SK-N-SH treated with all-trans-retinoic acid at 6 μM for 48 hours (cell line): ENCODE data around the gene PSMD10.

Source experiments
- ATAC-seq: fragments of 200-7000 bp; cut with Tn5 transposase; 3 replicates; pipeline ENCODE4 v1.9.1; 2020; ENCODE audit warnings: mild to moderate bottlenecking, moderate library complexity
- ARNTL ChIP-seq: fragments of 450-650 bp; formaldehyde crosslinking; IDR thresholded peaks from 2 replicates; pipeline ENCODE4 v1.5.0; 2020; ENCODE audit warnings: low read depth, mild to moderate bottlenecking, moderate library complexity, borderline replicate concordance
- BACH2 ChIP-seq: fragments of 250-450 bp; sonication (Bioruptor Pico); IDR thresholded peaks from 2 replicates; pipeline ENCODE4 v1.9.0; 2021; ENCODE audit warnings: mild to moderate bottlenecking, borderline replicate concordance
- CSDC2 ChIP-seq: fragments of 250-450 bp; sonication (Bioruptor Pico); IDR thresholded peaks from 2 replicates; pipeline ENCODE4 v1.5.0; 2020; ENCODE audit warnings: mild to moderate bottlenecking, moderate library complexity
- ESRRG ChIP-seq: fragments of 250-450 bp; sonication (Bioruptor Pico); IDR thresholded peaks from 2 replicates; pipeline ENCODE4 v1.6.1; 2021; ENCODE audit warnings: mild to moderate bottlenecking
- GLIS3 ChIP-seq: fragments of 250-450 bp; sonication (Bioruptor Pico); IDR thresholded peaks from 2 replicates; pipeline ENCODE4 v1.5.0; 2020; ENCODE audit warnings: mild to moderate bottlenecking, moderate library complexity
- ISL1 ChIP-seq: fragments of 250-450 bp; sonication (Bioruptor Pico); IDR thresholded peaks from 2 replicates; pipeline ENCODE4 v2.1.2; 2022; ENCODE audit warnings: mild to moderate bottlenecking, moderate library complexity
- OSR1 ChIP-seq: fragments of 250-450 bp; sonication (Bioruptor Pico); IDR thresholded peaks from 2 replicates; pipeline ENCODE4 v1.8.0; 2022; ENCODE audit warnings: moderate library complexity, mild to moderate bottlenecking, inconsistent platforms
- PPARA ChIP-seq: fragments of 250-450 bp; sonication (Bioruptor Pico); IDR thresholded peaks from 2 replicates; pipeline ENCODE4 v1.5.0; 2020; ENCODE audit warnings: mild to moderate bottlenecking, borderline replicate concordance
- RARB ChIP-seq: fragments of 250-450 bp; sonication (Bioruptor Pico); IDR thresholded peaks from 2 replicates; pipeline ENCODE4 v1.8.0; 2021; ENCODE audit warnings: mild to moderate bottlenecking, moderate library complexity
- SNAI2 ChIP-seq: fragments of 250-450 bp; sonication (Bioruptor Pico); IDR thresholded peaks from 2 replicates; pipeline ENCODE4 v1.5.0; 2020; ENCODE audit warnings: mild to moderate bottlenecking, moderate library complexity
- TCF4 ChIP-seq: fragments of 250-450 bp; sonication (Bioruptor Pico); IDR thresholded peaks from 2 replicates; pipeline ENCODE4 v1.8.0; 2021; ENCODE audit warnings: mild to moderate bottlenecking, moderate library complexity, borderline replicate concordance
- TOX ChIP-seq: fragments of 250-450 bp; sonication (Bioruptor Pico); IDR thresholded peaks from 2 replicates; pipeline ENCODE4 v1.8.0; 2021; ENCODE audit warnings: mild to moderate bottlenecking, moderate library complexity, borderline replicate concordance
- ZC3H10 ChIP-seq: fragments of 250-450 bp; sonication (Bioruptor Pico); IDR thresholded peaks from 2 replicates; pipeline ENCODE4 v1.5.1; 2021; ENCODE audit warnings: mild to moderate bottlenecking, moderate library complexity
- ZFP3 ChIP-seq: fragments of 250-450 bp; sonication (Bioruptor Pico); IDR thresholded peaks from 2 replicates; pipeline ENCODE4 v1.5.0; 2020; ENCODE audit warnings: mild to moderate bottlenecking, moderate library complexity
- ZNF565 ChIP-seq: fragments of 450-650 bp; formaldehyde crosslinking; conservative IDR thresholded peaks from 2 replicates; pipeline ENCODE4 v1.5.0; 2020; ENCODE audit warnings: low read depth, mild to moderate bottlenecking, moderate library complexity
- ZNF70 ChIP-seq: fragments of 450-650 bp; formaldehyde crosslinking; IDR thresholded peaks from 2 replicates; pipeline ENCODE4 v1.5.0; 2020; ENCODE audit warnings: mild to moderate bottlenecking, moderate library complexity
- ZNF8 ChIP-seq: fragments of 450-650 bp; formaldehyde crosslinking; IDR thresholded peaks from 2 replicates; pipeline ENCODE4 v1.5.0; 2020; ENCODE audit warnings: mild to moderate bottlenecking, moderate library complexity
- TF ChIP-seq, protein P1 (sequence below): fragments of 250-450 bp; sonication (Bioruptor Pico); IDR thresholded peaks from 2 replicates; pipeline ENCODE4 v1.5.0; 2020; ENCODE audit warnings: mild to moderate bottlenecking, moderate library complexity
- TF ChIP-seq, protein P2 (sequence below): fragments of 250-450 bp; sonication (Bioruptor Pico); IDR thresholded peaks from 2 replicates; pipeline ENCODE4 v1.5.1; 2020; ENCODE audit warnings: low read depth, mild to moderate bottlenecking, moderate library complexity
- TF ChIP-seq, protein P3 (sequence below): fragments of 250-450 bp; sonication (Bioruptor Pico); IDR thresholded peaks from 2 replicates; pipeline ENCODE4 v1.5.1; 2021; ENCODE audit warnings: mild to moderate bottlenecking, moderate library complexity
- TF ChIP-seq, protein P4 (sequence below): fragments of 250-450 bp; sonication (Bioruptor Pico); IDR thresholded peaks from 2 replicates; pipeline ENCODE4 v1.8.0; 2020; ENCODE audit warnings: mild to moderate bottlenecking, moderate library complexity, borderline replicate concordance

Gene PSMD10

DNA sequence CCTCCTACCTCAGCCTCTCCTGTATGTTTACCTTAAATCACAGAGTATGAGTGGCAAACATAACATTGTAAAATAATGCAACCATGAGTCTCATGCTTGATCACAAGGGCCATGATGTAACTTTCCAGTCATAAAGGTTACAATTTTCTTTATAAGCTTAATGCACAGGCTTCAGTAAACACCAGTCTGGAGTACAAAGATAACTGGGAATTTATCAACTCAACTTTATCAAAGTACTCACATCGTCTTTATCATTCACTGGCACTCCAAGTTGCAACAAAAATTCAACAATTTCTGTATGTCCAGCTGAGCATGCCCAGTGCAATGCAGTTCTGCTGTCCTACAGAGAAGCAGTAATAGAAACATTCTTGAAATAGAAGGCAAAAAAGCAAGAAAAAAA is 2.8 kb downstream of the PSMD10 start:
- no peak for TF ChIP-seq GLIS3 (CRISPR knock-in tag)
- TF ChIP-seq, protein P1, sequence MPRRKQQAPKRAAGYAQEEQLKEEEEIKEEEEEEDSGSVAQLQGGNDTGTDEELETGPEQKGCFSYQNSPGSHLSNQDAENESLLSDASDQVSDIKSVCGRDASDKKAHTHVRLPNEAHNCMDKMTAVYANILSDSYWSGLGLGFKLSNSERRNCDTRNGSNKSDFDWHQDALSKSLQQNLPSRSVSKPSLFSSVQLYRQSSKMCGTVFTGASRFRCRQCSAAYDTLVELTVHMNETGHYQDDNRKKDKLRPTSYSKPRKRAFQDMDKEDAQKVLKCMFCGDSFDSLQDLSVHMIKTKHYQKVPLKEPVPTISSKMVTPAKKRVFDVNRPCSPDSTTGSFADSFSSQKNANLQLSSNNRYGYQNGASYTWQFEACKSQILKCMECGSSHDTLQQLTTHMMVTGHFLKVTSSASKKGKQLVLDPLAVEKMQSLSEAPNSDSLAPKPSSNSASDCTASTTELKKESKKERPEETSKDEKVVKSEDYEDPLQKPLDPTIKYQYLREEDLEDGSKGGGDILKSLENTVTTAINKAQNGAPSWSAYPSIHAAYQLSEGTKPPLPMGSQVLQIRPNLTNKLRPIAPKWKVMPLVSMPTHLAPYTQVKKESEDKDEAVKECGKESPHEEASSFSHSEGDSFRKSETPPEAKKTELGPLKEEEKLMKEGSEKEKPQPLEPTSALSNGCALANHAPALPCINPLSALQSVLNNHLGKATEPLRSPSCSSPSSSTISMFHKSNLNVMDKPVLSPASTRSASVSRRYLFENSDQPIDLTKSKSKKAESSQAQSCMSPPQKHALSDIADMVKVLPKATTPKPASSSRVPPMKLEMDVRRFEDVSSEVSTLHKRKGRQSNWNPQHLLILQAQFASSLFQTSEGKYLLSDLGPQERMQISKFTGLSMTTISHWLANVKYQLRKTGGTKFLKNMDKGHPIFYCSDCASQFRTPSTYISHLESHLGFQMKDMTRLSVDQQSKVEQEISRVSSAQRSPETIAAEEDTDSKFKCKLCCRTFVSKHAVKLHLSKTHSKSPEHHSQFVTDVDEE (CRISPR knock-in tag) = no peak
- no peak for TF ChIP-seq ZNF565
- no peak for TF ChIP-seq BACH2 (CRISPR knock-in tag)
- no peak for TF ChIP-seq SNAI2 (CRISPR knock-in tag)
- TF ChIP-seq, protein P2, sequence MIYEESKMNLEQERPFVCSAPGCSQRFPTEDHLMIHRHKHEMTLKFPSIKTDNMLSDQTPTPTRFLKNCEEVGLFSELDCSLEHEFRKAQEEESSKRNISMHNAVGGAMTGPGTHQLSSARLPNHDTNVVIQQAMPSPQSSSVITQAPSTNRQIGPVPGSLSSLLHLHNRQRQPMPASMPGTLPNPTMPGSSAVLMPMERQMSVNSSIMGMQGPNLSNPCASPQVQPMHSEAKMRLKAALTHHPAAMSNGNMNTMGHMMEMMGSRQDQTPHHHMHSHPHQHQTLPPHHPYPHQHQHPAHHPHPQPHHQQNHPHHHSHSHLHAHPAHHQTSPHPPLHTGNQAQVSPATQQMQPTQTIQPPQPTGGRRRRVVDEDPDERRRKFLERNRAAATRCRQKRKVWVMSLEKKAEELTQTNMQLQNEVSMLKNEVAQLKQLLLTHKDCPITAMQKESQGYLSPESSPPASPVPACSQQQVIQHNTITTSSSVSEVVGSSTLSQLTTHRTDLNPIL (CRISPR knock-in tag) = no peak
- TF ChIP-seq ZNF70 (CRISPR knock-in tag) = no peak
- TF ChIP-seq TCF4 (CRISPR knock-in tag) = no peak
- ATAC-seq = no peak

DNA sequence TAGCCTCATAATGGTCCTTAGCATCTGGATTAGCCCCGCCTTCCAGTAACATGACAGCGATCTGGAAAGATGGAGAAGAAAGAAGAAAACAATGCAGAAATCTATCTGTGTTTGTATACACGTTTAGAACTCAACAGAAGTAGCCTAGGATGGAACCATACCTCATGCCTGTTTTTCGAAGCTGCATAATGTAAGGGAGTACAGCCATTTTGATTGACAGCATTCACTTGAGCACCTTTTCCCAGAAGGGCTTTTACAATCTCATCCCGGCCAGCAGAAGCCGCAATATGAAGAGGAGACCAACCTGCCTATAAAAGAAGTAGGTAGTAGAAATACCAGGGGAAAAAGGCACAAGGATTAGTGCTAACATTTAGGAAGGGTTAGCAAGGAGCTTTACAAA is 3.5 kb downstream of the PSMD10 start:
- TF ChIP-seq OSR1 (CRISPR knock-in tag) (no peak), TOX (CRISPR knock-in tag) (no peak), ZNF565 (no peak), ARNTL (CRISPR knock-in tag) (no peak), ZNF8 (CRISPR knock-in tag) (no peak), ESRRG (no peak), ZFP3 (CRISPR knock-in tag) (no peak), ISL1 (CRISPR knock-in tag) (no peak)
- TF ChIP-seq, protein P3, sequence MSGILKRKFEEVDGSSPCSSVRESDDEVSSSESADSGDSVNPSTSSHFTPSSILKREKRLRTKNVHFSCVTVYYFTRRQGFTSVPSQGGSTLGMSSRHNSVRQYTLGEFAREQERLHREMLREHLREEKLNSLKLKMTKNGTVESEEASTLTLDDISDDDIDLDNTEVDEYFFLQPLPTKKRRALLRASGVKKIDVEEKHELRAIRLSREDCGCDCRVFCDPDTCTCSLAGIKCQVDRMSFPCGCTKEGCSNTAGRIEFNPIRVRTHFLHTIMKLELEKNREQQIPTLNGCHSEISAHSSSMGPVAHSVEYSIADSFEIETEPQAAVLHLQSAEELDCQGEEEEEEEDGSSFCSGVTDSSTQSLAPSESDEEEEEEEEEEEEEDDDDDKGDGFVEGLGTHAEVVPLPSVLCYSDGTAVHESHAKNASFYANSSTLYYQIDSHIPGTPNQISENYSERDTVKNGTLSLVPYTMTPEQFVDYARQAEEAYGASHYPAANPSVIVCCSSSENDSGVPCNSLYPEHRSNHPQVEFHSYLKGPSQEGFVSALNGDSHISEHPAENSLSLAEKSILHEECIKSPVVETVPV (CRISPR knock-in tag) = no peak
- TF ChIP-seq, protein P4, sequence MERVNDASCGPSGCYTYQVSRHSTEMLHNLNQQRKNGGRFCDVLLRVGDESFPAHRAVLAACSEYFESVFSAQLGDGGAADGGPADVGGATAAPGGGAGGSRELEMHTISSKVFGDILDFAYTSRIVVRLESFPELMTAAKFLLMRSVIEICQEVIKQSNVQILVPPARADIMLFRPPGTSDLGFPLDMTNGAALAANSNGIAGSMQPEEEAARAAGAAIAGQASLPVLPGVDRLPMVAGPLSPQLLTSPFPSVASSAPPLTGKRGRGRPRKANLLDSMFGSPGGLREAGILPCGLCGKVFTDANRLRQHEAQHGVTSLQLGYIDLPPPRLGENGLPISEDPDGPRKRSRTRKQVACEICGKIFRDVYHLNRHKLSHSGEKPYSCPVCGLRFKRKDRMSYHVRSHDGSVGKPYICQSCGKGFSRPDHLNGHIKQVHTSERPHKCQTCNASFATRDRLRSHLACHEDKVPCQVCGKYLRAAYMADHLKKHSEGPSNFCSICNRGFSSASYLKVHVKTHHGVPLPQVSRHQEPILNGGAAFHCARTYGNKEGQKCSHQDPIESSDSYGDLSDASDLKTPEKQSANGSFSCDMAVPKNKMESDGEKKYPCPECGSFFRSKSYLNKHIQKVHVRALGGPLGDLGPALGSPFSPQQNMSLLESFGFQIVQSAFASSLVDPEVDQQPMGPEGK (CRISPR knock-in tag) = no peak
- TF ChIP-seq, protein P1 (CRISPR knock-in tag) = no peak
- no peak for ATAC-seq

DNA sequence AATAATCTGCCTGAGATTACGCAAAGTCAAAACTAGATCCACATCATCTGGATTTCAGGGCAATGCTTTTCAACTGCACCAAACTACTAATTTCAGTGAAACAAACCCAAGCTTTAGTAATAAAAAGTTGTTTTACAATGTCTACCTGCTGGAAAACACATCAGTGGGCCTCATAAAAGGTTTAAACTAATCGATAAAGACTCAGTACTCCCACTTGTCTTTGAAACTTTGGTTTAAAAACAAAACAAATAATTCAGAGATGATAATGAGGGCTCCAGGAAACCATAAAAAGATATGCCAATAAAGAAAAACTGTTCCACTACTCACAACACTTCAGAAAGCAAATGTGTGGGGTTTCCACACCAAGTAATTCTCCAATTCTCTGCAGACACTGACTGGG is 10.2 kb downstream of the PSMD10 start:
- TF ChIP-seq ISL1 (CRISPR knock-in tag) (no peak), ESRRG (no peak), ZC3H10 (CRISPR knock-in tag) (no peak), RARB (no peak), GLIS3 (CRISPR knock-in tag) (no peak), ZFP3 (CRISPR knock-in tag) (no peak), PPARA (no peak), ARNTL (CRISPR knock-in tag) (no peak), CSDC2 (CRISPR knock-in tag) (no peak)
- TF ChIP-seq, protein P4 (CRISPR knock-in tag) = no peak
- TF ChIP-seq, protein P1 (CRISPR knock-in tag) = no peak
- TF ChIP-seq, protein P2 (CRISPR knock-in tag) = no peak
- TF ChIP-seq, all 23 proteins: peak for 0
- no peak for ATAC-seq
